Natural killer cell (primary cell): ENCODE measurements around the gene SNED1. TPM values are rescaled to one million over a fixed set of nuclear protein-coding genes. Genes with fewer than 3 reads are reported as not detected.
A peak's percentile ranks its signal among the peaks of the same experiment; 100 is the strongest.

Experiments used
- ATAC-seq, 3 donors: fragments of 150-1000 bp in 2 of 3; fragments of 200-7000 bp in 1 of 3; cut with Tn5 transposase; 1 replicate in 1 of 3; 2 replicates in 2 of 3; pipeline ENCODE4 v1.10.0; 2021; ENCODE audit warnings: mild to moderate bottlenecking in 2 of 3, moderate library complexity in 2 of 3
- DNase-seq, 2 donors: peaks; one replicate each; pipeline versions ENCODE4 v3.0.0 to v3.0.0-alpha.2; 2013 to 2021; ENCODE audit warnings: mixed read lengths in 1 of 2
- H3K27ac ChIP-seq: one replicate; pipeline ENCODE4 v1.5.1; 2013; ENCODE audit warnings: mild to moderate bottlenecking, low read length
- H3K27me3 ChIP-seq: one replicate; pipeline ENCODE4 v1.6.1; 2013; ENCODE audit warnings: low read length; ENCODE audit not compliant: control insufficient read depth, insufficient read depth
- H3K36me3 ChIP-seq: one replicate; pipeline ENCODE4 v1.6.1; 2013; ENCODE audit warnings: low read length; ENCODE audit not compliant: control insufficient read depth, insufficient read depth
- H3K4me1 ChIP-seq: one replicate; pipeline ENCODE4 v1.6.1; 2013; ENCODE audit warnings: low read length; ENCODE audit not compliant: control insufficient read depth, insufficient read depth
- H3K4me3 ChIP-seq: one replicate; pipeline ENCODE4 v1.5.1; 2013; ENCODE audit warnings: low read length
- H3K9me3 ChIP-seq: one replicate; pipeline ENCODE4 v1.6.1; 2013; ENCODE audit warnings: low read length; ENCODE audit not compliant: control insufficient read depth, insufficient read depth
- H3K27ac Mint-ChIP-seq, 2 donors: one replicate each; pipeline ENCODE4 v1.8.0; 2022; ENCODE audit warnings: mild to moderate bottlenecking in 2 of 2, mixed read lengths in 2 of 2, moderate library complexity in 1 of 2
- H3K27me3 Mint-ChIP-seq, 2 donors: one replicate each; pipeline ENCODE4 v1.8.0; 2022; ENCODE audit warnings: low read depth in 2 of 2, mixed read lengths in 2 of 2
- H3K36me3 Mint-ChIP-seq: one replicate; pipeline ENCODE4 v1.8.0; 2022; ENCODE audit warnings: mixed read lengths
- H3K4me1 Mint-ChIP-seq, 2 donors: one replicate each; pipeline ENCODE4 v1.8.0; 2022; ENCODE audit warnings: mixed read lengths in 2 of 2
- H3K4me3 Mint-ChIP-seq: one replicate; pipeline ENCODE4 v1.8.0; 2022; ENCODE audit warnings: mild to moderate bottlenecking, moderate library complexity, mixed read lengths
- H3K9me3 Mint-ChIP-seq, 2 donors: one replicate each; pipeline ENCODE4 v1.8.0; 2022; ENCODE audit warnings: mixed read lengths in 2 of 2
- CTCF ChIP-seq: fragments of 200-600 bp; IDR thresholded peaks from one replicate; pipeline ENCODE4 v1.8.0; 2022; ENCODE audit warnings: antibody characterized with exemption
- WGBS: methylation state at CpG from one replicate; pipeline ENCODE4 v1.1.7; 2013; ENCODE audit warnings: missing lambda C conversion rate; ENCODE audit not compliant: insufficient coverage; 5-methylcytosine and 5-hydroxymethylcytosine counted together
- intact Hi-C: fragments of 100-400 bp; cut with micrococcal nuclease; formaldehyde crosslinking; loops from one replicate; pipeline ENCODE4 v1.14.2; 2022
- total RNA-seq, 4 donors: library from RNA; stranded (reverse); fragments of 120-200 nt in 1 of 4; gene quantifications; one replicate each; pipeline versions ENCODE4 v1.2.3 to v1.2.4, GENCODE V29; 2013 to 2022

SNED1 gene
- total RNA-seq, 3 donors from 2014 or later (not counting 1 experiment from before 2014, with no cell fraction given) = 0.97 to 4.9 (median 2.5) TPM

- 85% methylated on average over 33 of the region's 33 CpGs for WGBS
- Histone ChIP-seq H3K27me3 (no peaks in the 10 kb centered on the region), H3K27ac (no peak overlapping the region), H3K36me3 (no peaks in the 10 kb centered on the region), H3K4me3 (no peak overlapping the region), H3K9me3 (no peaks in the 10 kb centered on the region), H3K4me1 (no peaks in the 10 kb centered on the region)
- intact Hi-C loops = no loop called here
- Mint-ChIP-seq H3K27ac (no peak overlapping the region), H3K27me3 (no peaks in the 10 kb centered on the region), H3K36me3 (no peaks in the 10 kb centered on the region), H3K9me3 (no peaks in the 10 kb centered on the region), H3K4me1 (no peaks in the 10 kb centered on the region), H3K4me3 (no peak overlapping the region)
- ATAC-seq (no peak), DNase-seq (no peak)
- TF ChIP-seq CTCF = no peak
These were observed 6.8 kb upstream of the SNED1 start for GRCh38 chr2:240991378-240992263.

DNA sequence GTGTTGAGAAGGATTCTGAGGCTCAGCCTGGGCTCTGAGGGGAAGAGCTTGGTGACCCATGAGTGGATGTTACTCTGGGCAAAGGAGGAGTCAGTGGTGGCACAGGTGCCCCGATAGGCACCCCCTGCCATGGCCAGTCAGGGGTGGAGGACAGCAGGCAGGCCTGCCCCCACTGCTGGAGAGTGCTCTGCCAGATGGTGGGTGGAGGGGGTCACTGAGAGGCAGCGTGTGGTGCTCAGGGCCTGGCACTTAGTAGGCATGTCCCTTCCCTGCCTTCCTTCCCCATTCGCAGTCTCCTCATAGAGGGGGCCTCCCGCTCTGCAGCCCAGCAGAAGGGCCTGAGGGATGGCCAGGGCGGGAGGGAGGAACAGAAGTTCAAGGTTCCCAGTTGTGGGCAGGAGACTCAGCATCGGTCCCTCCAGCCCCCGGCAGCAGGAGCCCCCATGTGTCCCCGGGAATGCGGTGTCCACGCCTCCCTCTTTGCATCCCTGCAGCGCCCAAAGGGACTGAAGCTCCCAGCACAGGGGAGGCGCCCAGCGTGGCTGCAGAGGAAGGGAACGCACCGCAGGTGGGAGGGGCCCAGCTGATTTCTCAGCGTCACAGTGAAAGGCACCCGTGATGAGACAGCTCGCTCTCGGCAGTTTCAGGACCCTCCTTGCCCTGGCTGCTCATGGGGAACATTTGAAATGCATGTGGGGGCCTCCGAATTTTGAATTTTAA, 5.7 kb upstream of the SNED1 start:
- no peak overlapping the region for H3K4me3 ChIP-seq
- no peaks in the 10 kb centered on the region for H3K36me3 ChIP-seq
- H3K9me3 ChIP-seq = no peaks in the 10 kb centered on the region
- H3K27ac ChIP-seq = no peak overlapping the region
- Mint-ChIP-seq H3K4me1 (peaks cover 0 to 4% of the 10 kb centered on the region in 2 donors), H3K4me3 (no peak overlapping the region), H3K27me3 (peaks cover 5 to 10% of the 10 kb centered on the region in 2 donors), H3K27ac (no peak overlapping the region), H3K9me3 (no peaks in the 10 kb centered on the region), H3K36me3 (no peaks in the 10 kb centered on the region)
- DNase-seq (peak in 1 of 2 donors; percentile 11), ATAC-seq (no peak)
- intact Hi-C loops = no loop called here
- H3K27me3 ChIP-seq = no peaks in the 10 kb centered on the region
- no peak for TF ChIP-seq CTCF
- 42% methylated on average over 20 of the region's 20 CpGs for WGBS
- peaks cover 1% of the 10 kb centered on the region for H3K4me1 ChIP-seq

GRCh38 chr2:240993446-240994170, 4.8 kb upstream of the SNED1 start:
- Histone ChIP-seq H3K4me3 (no peak overlapping the region), H3K27ac (no peak overlapping the region), H3K27me3 (no peaks in the 10 kb centered on the region), H3K36me3 (no peaks in the 10 kb centered on the region), H3K4me1 (peaks cover 7% of the 10 kb centered on the region), H3K9me3 (no peaks in the 10 kb centered on the region)
- Mint-ChIP-seq H3K4me1 (peaks cover 0 to 4% of the 10 kb centered on the region in 2 donors), H3K4me3 (no peak overlapping the region), H3K36me3 (no peaks in the 10 kb centered on the region), H3K27ac (no peak overlapping the region), H3K9me3 (no peaks in the 10 kb centered on the region), H3K27me3 (peaks cover 5 to 10% of the 10 kb centered on the region in 2 donors)
- no peak for TF ChIP-seq CTCF
- WGBS = 85% methylated on average over 19 of the region's 19 CpGs
- no peak for DNase-seq
- ATAC-seq = no peak
- intact Hi-C loops = no loop called here
